Cortex of kidney (tissue), 1 donor: ENCODE results near the gene EVA1A.

Experiments used
- DNase-seq: peaks from one replicate; lab custom pipeline; 2025; lab: John Stamatoyannopoulos, UW

Gene EVA1A

GRCh38 chr2:75560768-75561565 lies at the start of gene EVA1A:
Gene EVA1A (minus strand): TSS chr2:75560939. CDS start chr2:75518140, 42,799 bp downstream.
- DNase-seq = no peak

GRCh38 chr2:75609937-75610508 lies 49.3 kb upstream of the EVA1A start:
- DNase-seq = no peak

GRCh38 chr2:75609334-75609689 lies 48.6 kb upstream of the EVA1A start:
- no peak for DNase-seq

GRCh38 chr2:75608684-75609333 lies 48.1 kb upstream of the EVA1A start:
- DNase-seq = no peak

GRCh38 chr2:75607988-75608683 lies 47.4 kb upstream of the EVA1A start:
- no peak for DNase-seq

- DNase-seq = no peak
These were observed 46.7 kb upstream of the EVA1A start for GRCh38 chr2:75607400-75607798.

GRCh38 chr2:75606761-75607399 lies 46.1 kb upstream of the EVA1A start:
- no peak for DNase-seq

GRCh38 chr2:75605770-75606529 lies 45.2 kb upstream of the EVA1A start:
- no peak for DNase-seq

GRCh38 chr2:75604484-75604883 lies 43.7 kb upstream of the EVA1A start:
- no peak for DNase-seq

- DNase-seq = no peak
These were observed 42.7 kb upstream of the EVA1A start for GRCh38 chr2:75603477-75603876.

GRCh38 chr2:75602724-75603342 lies 42.1 kb upstream of the EVA1A start:
- DNase-seq = no peak

- no peak for DNase-seq
These were observed 39.8 kb upstream of the EVA1A start for GRCh38 chr2:75600461-75601011.

- DNase-seq = no peak
These were observed 37.9 kb upstream of the EVA1A start for GRCh38 chr2:75598589-75599155.

- no peak for DNase-seq
These were observed 37.2 kb upstream of the EVA1A start for GRCh38 chr2:75597949-75598348.

GRCh38 chr2:75596784-75597183 lies 36.0 kb upstream of the EVA1A start:
- no peak for DNase-seq

- DNase-seq = no peak
These were observed 35.0 kb upstream of the EVA1A start for GRCh38 chr2:75595541-75596395.

- DNase-seq = no peak
These were observed 33.9 kb upstream of the EVA1A start for GRCh38 chr2:75594596-75594995.

- no peak for DNase-seq
These were observed 32.1 kb upstream of the EVA1A start for GRCh38 chr2:75592888-75593287.

GRCh38 chr2:75592030-75592429 lies 31.3 kb upstream of the EVA1A start:
- DNase-seq = no peak
